Measurements from ENCODE around the gene KCNH2. TPM values are rescaled to one million over a fixed set of nuclear protein-coding genes. Genes with fewer than 3 reads are reported as not detected.
A peak's percentile ranks its signal among the peaks of the same experiment; 100 is the strongest.

The KCNH2 gene
- total RNA-seq, 1 experiment from 2014 or later: 16.2 TPM

DNA sequence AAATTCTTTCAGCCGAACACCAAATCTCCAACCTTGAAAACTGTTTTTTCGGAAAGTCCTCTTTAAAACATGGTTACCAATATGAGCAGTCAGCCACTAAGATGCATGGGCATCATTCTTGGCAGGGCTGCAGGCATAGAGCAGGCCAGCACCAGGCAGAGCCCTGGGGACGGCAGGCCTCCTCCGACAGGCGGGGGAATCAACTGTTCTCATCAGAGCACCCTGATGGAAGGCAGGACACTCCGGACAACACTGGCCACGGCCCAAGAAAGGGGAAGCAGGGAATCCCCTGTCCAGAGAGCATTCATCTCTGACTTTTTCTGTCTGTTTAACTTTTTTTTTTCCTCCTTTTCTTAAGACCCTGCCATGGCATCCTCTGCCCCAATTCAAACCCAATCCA, 11.3 kb upstream of the KCNH2 start (continued):
- no peak for TF ChIP-seq E2F1 (CRISPR knock-in tag; IDR thresholded peaks at IDR 0.05)
- TF ChIP-seq, protein P1, sequence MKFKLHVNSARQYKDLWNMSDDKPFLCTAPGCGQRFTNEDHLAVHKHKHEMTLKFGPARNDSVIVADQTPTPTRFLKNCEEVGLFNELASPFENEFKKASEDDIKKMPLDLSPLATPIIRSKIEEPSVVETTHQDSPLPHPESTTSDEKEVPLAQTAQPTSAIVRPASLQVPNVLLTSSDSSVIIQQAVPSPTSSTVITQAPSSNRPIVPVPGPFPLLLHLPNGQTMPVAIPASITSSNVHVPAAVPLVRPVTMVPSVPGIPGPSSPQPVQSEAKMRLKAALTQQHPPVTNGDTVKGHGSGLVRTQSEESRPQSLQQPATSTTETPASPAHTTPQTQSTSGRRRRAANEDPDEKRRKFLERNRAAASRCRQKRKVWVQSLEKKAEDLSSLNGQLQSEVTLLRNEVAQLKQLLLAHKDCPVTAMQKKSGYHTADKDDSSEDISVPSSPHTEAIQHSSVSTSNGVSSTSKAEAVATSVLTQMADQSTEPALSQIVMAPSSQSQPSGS (CRISPR knock-in tag; IDR thresholded peaks at IDR 0.05; ENCODE audit: borderline replicate concordance, low read depth): no peak
- TF ChIP-seq ZNF232 (CRISPR knock-in tag; IDR thresholded peaks at IDR 0.05): no peak
- TF ChIP-seq STAT6 (CRISPR knock-in tag; conservative IDR thresholded peaks at IDR 0.05; ENCODE audit: low read depth): no peak
- TF ChIP-seq, protein P2, sequence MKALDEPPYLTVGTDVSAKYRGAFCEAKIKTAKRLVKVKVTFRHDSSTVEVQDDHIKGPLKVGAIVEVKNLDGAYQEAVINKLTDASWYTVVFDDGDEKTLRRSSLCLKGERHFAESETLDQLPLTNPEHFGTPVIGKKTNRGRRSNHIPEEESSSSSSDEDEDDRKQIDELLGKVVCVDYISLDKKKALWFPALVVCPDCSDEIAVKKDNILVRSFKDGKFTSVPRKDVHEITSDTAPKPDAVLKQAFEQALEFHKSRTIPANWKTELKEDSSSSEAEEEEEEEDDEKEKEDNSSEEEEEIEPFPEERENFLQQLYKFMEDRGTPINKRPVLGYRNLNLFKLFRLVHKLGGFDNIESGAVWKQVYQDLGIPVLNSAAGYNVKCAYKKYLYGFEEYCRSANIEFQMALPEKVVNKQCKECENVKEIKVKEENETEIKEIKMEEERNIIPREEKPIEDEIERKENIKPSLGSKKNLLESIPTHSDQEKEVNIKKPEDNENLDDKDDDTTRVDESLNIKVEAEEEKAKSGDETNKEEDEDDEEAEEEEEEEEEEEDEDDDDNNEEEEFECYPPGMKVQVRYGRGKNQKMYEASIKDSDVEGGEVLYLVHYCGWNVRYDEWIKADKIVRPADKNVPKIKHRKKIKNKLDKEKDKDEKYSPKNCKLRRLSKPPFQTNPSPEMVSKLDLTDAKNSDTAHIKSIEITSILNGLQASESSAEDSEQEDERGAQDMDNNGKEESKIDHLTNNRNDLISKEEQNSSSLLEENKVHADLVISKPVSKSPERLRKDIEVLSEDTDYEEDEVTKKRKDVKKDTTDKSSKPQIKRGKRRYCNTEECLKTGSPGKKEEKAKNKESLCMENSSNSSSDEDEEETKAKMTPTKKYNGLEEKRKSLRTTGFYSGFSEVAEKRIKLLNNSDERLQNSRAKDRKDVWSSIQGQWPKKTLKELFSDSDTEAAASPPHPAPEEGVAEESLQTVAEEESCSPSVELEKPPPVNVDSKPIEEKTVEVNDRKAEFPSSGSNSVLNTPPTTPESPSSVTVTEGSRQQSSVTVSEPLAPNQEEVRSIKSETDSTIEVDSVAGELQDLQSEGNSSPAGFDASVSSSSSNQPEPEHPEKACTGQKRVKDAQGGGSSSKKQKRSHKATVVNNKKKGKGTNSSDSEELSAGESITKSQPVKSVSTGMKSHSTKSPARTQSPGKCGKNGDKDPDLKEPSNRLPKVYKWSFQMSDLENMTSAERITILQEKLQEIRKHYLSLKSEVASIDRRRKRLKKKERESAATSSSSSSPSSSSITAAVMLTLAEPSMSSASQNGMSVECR (CRISPR knock-in tag; IDR thresholded peaks at IDR 0.05; ENCODE audit: borderline replicate concordance): no peak
- no peak for TF ChIP-seq RORB (CRISPR knock-in tag; IDR thresholded peaks at IDR 0.05)

DNA sequence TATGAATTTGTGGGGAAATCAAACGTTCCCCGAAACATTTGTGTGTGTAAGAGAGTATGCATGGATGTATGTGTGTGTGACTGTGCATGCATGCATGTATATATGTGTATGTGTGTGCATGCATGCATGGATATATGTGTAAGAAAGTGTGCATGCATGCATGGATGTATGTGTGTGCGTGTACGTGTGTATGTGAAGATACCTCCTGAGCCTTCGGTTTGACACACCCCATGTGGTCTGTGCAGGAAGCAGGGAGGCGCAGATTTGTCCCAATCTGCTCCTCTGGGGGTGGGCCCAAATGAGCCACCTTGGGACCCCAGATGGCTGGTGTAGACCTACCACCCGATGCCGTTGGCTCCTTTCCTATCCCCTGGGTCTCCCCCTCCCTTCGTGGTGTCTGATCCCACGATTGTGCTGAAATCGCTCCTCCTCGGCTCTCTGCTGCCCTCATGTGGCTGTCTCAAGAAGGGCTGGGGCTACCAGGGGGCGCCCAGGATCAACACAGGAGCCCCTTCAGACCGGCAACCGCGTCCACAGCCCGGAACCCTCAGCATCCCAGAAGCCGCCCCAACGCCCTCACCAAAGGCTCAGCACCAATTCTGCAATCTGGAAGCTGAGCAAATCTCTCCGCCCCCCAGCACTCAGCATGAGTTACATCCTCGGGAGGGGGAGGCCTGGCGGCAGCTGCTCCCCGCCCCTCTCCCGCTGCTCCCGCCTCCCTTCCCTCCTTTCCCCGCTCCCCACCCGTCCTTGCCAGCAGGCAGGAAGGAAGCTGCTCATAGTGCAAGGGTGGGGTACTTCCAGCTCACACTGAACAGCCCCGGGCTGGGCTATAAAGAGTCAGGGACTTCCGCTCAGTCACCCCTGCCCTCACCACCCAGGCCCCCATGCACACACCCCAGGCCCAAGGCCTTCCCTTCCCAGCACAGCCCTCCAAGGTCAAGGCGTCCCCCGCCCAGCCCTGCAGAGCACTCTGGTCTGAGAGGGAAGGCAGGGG, 10.4 kb upstream of the KCNH2 start:
- H3K4me1 Mint-ChIP-seq: peaks cover 32% of the 10 kb centered on the region
- CTCF ChIA-PET: interaction anchor here (0.6 to 3.3 kb wide), 41 partner anchors 9 to 620 kb away, joined by 3 to 37 read pairs (median 4); partner anchors contain the start of genes FASTK, TMEM176A and TMEM176B
- peaks cover 32% of the 10 kb centered on the region for H3K27me3 Mint-ChIP-seq (ENCODE audit: low read depth)
- POLR2A ChIA-PET: interaction anchor here (0.6 to 0.9 kb wide), 3 partner anchors 8 to 20 kb away, joined by 3 to 5 read pairs (median 3); no protein-coding TSS in a partner anchor
- H3K4me3 Mint-ChIP-seq: peak overlapping the region; percentile 71
- H3K27ac Mint-ChIP-seq: no peak overlapping the region
- H3K9me3 Mint-ChIP-seq: peaks cover 15% of the 10 kb centered on the region
- peak; percentile 68 for ATAC-seq
- H3K36me3 Mint-ChIP-seq: peaks cover 12% of the 10 kb centered on the region
- peak; percentile 93 for DNase-seq (ENCODE audit: low spot score)
- peak; percentile 24; the same call in 1 of the 2 replicates for TF ChIP-seq FOXP1 (CRISPR knock-in tag; IDR thresholded peaks at IDR 0.05; ENCODE audit: borderline replicate concordance)
- TF ChIP-seq FOXJ3 (CRISPR knock-in tag; IDR thresholded peaks at IDR 0.05; ENCODE audit: borderline replicate concordance): no peak
- TF ChIP-seq, protein P3, sequence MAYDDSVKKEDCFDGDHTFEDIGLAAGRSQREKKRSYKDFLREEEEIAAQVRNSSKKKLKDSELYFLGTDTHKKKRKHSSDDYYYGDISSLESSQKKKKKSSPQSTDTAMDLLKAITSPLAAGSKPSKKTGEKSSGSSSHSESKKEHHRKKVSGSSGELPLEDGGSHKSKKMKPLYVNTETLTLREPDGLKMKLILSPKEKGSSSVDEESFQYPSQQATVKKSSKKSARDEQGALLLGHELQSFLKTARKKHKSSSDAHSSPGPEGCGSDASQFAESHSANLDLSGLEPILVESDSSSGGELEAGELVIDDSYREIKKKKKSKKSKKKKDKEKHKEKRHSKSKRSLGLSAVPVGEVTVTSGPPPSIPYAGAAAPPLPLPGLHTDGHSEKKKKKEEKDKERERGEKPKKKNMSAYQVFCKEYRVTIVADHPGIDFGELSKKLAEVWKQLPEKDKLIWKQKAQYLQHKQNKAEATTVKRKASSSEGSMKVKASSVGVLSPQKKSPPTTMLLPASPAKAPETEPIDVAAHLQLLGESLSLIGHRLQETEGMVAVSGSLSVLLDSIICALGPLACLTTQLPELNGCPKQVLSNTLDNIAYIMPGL (CRISPR knock-in tag; IDR thresholded peaks at IDR 0.05): no peak
- 0 out of 2 replicates have a peak, but pooled peaks have one; percentile 35 for TF ChIP-seq SP1 (CRISPR knock-in tag; conservative IDR thresholded peaks at IDR 0.05)
- TF ChIP-seq HMGA2 (CRISPR knock-in tag; IDR thresholded peaks at IDR 0.05): no peak
- TF ChIP-seq PREB (CRISPR knock-in tag; IDR thresholded peaks at IDR 0.05; ENCODE audit: borderline replicate concordance): no peak
- TF ChIP-seq, protein P4, sequence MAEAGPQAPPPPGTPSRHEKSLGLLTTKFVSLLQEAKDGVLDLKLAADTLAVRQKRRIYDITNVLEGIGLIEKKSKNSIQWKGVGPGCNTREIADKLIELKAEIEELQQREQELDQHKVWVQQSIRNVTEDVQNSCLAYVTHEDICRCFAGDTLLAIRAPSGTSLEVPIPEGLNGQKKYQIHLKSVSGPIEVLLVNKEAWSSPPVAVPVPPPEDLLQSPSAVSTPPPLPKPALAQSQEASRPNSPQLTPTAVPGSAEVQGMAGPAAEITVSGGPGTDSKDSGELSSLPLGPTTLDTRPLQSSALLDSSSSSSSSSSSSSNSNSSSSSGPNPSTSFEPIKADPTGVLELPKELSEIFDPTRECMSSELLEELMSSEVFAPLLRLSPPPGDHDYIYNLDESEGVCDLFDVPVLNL (CRISPR knock-in tag; IDR thresholded peaks at IDR 0.05; ENCODE audit: borderline replicate concordance, low read depth): no peak
- no peak for TF ChIP-seq NFE2L1 (CRISPR knock-in tag; IDR thresholded peaks at IDR 0.05)
- no peak for TF ChIP-seq ESRRA (CRISPR knock-in tag; IDR thresholded peaks at IDR 0.05; ENCODE audit: borderline replicate concordance)
- TF ChIP-seq RORB (CRISPR knock-in tag; IDR thresholded peaks at IDR 0.05): no peak
- TF ChIP-seq CREB1 (CRISPR knock-in tag; IDR thresholded peaks at IDR 0.05): no peak
- peak; percentile 92 for TF ChIP-seq CTCF (IDR thresholded peaks at IDR 0.05)

Data from WTC11 (cell line).